GM19397 (cell line): ENCODE measurements around the gene TINCR.
"Not testable (repeated sequence)": the region's sequence is repeated elsewhere in the genome, so short reads cannot be mapped to it uniquely, and the experiment has no call there.

Source experiments
- ATAC-seq: cut with Tn5 transposase; IDR thresholded peaks from one replicate; pipeline ENCODE4 v1.9.1; 2021; ENCODE audit warnings: mild to moderate bottlenecking, moderate library complexity; ENCODE audit not compliant: unreplicated experiment

Gene TINCR

GRCh38 chr19:5561559-5561958 lies 6.2 kb downstream of the TINCR start:
- no peak for ATAC-seq

- no peak for ATAC-seq
These were observed 7.6 kb downstream of the TINCR start for GRCh38 chr19:5560156-5560555.

- no peak for ATAC-seq
These were observed 8.0 kb downstream of the TINCR start for GRCh38 chr19:5559804-5560133.

GRCh38 chr19:5558101-5558621 lies 9.6 kb downstream of the TINCR start:
- no peak for ATAC-seq

GRCh38 chr19:5557691-5558090 lies 10.1 kb downstream of the TINCR start:
- no peak for ATAC-seq

GRCh38 chr19:5554828-5555227 lies 12.9 kb downstream of the TINCR start:
- ATAC-seq: no peak

- ATAC-seq: no peak
These were observed 13.9 kb downstream of the TINCR start for GRCh38 chr19:5553892-5554291.

GRCh38 chr19:5547881-5548280 lies 19.9 kb downstream of the TINCR start:
- ATAC-seq: no peak

- ATAC-seq: no peak
These were observed 21.8 kb downstream of the TINCR start for GRCh38 chr19:5545984-5546383.

- no peak for ATAC-seq
These were observed 22.7 kb downstream of the TINCR start for GRCh38 chr19:5545051-5545450.

GRCh38 chr19:5542665-5543064 lies 25.1 kb downstream of the TINCR start:
- no peak for ATAC-seq

- ATAC-seq: no peak
These were observed 26.3 kb downstream of the TINCR start for GRCh38 chr19:5541456-5541855.

- ATAC-seq: no peak
These were observed 27.5 kb downstream of the TINCR start for GRCh38 chr19:5540208-5540607.

GRCh38 chr19:5537870-5538269 lies 29.9 kb downstream of the TINCR start:
- ATAC-seq: no peak

- ATAC-seq: not testable (repeated sequence)
These were observed 30.7 kb downstream of the TINCR start for GRCh38 chr19:5536982-5537579.

- no peak for ATAC-seq
These were observed 31.3 kb downstream of the TINCR start for GRCh38 chr19:5536337-5536894.

- ATAC-seq: no peak
These were observed 32.8 kb downstream of the TINCR start for GRCh38 chr19:5534787-5535586.

GRCh38 chr19:5533257-5533656 lies 34.5 kb downstream of the TINCR start:
- ATAC-seq: no peak

- no peak for ATAC-seq
These were observed 37.1 kb downstream of the TINCR start for GRCh38 chr19:5530701-5531100.

GRCh38 chr19:5526691-5527090 lies 41.1 kb downstream of the TINCR start:
- no peak for ATAC-seq

GRCh38 chr19:5524081-5524480 lies 43.7 kb downstream of the TINCR start:
- no peak for ATAC-seq

- ATAC-seq: no peak
These were observed 45.6 kb downstream of the TINCR start for GRCh38 chr19:5522106-5522505.
